H54 (cell line): ENCODE data around the gene SRSF2.
"Not testable (repeated sequence)": the region's sequence is repeated elsewhere in the genome, so short reads cannot be mapped to it uniquely, and the experiment has no call there.

Experiments used
- DNase-seq: peaks from one replicate; pipeline ENCODE4 v3.0.0; 2011; ENCODE audit warnings: low spot score, mixed read lengths; ENCODE audit not compliant: insufficient read length
- FAIRE-seq: peaks from 3 replicates; lab custom pipeline; 2011; peaks lifted over from hg19 to GRCh38; lab: Jason Lieb, UNC
- POLR2A ChIP-seq: IDR thresholded peaks from 2 replicates; pipeline ENCODE4 v1.6.1; 2011; ENCODE audit warnings: low read depth, mild to moderate bottlenecking, low read length

The SRSF2 gene

DNA sequence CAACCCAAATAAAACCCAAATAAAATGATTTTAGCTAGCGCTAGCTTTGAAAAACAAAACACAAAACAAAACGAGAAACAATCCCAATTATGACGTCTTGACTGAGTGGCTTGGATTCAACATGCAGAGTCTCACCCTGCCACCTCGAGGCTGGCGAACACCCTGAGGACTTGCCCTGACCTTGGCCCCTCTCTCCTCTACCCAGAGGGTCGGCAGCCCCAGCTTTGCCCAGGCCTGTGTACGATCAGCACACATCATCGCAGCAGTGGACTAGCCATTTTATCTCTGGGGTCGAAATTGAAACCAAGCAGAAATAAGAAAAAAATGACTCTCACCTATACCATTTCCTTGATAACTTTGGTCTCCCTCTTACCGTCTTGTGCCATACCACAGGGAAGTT is 15.7 kb downstream of the SRSF2 start:
- DNase-seq = no peak
- TF ChIP-seq POLR2A = no peak
- FAIRE-seq = no peak

DNA sequence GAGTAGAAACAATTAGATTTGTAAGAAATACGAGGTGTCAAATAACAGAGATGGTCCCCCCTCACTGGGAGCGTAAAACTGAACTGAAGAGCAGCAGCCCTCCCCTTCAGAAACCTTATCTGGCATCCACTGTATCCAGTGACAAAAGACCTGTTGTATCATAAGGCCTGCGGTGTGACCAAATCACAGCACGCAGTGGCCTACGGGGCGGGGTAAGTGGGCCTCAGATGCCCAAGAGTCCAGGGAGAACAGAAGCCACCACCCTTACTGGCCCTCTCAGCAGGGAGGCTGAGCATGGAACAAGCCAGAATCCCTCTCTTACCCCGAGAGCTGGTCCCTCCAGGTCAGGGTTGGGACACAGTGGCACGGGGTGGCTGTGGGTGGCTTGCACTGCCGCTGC is 16.2 kb downstream of the SRSF2 start:
- FAIRE-seq = no peak
- no peak for TF ChIP-seq POLR2A

DNA sequence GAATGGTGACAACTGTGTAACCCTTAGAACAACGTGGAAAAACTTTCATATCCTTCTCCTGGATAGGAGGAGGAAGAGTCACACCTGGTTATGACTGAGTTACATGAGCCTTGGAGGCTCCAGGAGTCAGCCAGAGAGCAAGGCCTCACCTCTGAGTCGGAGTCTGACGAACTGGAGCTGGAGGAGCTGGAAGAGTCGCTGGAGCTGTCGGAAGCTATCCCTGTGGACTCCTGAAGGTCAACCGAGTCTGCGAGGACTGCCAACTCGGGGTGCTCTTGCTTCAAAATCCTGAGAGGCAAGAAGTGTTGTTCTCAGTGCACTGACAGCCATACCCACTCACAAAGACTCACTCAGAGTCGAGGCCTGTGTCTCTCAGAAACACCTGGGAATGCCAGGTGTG is 16.9 kb downstream of the SRSF2 start:
- no peak for FAIRE-seq
- DNase-seq = no peak
- TF ChIP-seq POLR2A = no peak

More for the DNA sequence above, 16.2 kb downstream of the SRSF2 start:
- DNase-seq = no peak

DNA sequence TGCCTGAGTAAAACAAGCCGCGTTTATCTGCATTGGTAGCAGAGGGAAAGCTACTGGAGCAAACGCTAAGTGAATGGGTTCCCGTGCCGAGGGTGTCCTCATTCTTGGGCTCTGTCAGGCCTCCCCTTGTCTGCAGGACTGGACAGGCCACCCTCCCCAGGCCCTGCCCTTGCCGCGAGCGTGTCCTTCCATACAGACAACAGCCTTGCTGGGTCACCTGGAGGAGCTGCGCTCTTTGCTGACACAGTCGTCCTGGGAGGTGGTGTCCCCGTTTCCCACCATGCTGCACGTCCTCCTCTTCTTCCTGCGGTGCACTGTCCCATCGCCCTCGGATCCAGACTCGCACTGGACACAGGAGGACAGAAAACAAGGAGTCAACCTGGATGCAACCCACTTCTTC is 18.6 kb downstream of the SRSF2 start:
- 0 out of 2 replicates have a peak, but pooled peaks have one; percentile 11 for TF ChIP-seq POLR2A
- no peak for FAIRE-seq
- DNase-seq = no peak

- FAIRE-seq (no peak), DNase-seq (peak; percentile 56)
- no peak for TF ChIP-seq POLR2A
Observed at GRCh38 chr17:76716839-76717215, 20.3 kb downstream of the SRSF2 start.

GRCh38 chr17:76716146-76716838 is 20.8 kb downstream of the SRSF2 start:
- FAIRE-seq = peak; percentile 41
- TF ChIP-seq POLR2A = no peak
- DNase-seq = peak; percentile 88

DNA sequence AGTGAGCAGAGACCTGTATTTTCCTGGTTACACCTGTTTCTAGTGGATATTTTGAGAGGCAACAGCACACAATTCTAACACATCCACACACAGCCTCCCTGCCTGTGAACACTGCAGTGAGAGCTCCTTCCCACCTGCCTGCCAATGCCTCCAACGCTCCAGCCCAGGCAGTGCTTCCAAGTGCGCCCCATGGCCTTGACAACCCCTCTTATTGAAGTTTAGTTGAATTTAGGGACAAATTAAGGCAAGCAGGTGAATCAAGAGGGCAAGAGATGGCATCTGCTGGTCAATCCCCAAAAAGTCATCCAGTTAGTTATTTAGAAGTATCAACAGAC is 21.7 kb downstream of the SRSF2 start:
- TF ChIP-seq POLR2A = no peak
- DNase-seq = no peak
- no peak for FAIRE-seq

DNA sequence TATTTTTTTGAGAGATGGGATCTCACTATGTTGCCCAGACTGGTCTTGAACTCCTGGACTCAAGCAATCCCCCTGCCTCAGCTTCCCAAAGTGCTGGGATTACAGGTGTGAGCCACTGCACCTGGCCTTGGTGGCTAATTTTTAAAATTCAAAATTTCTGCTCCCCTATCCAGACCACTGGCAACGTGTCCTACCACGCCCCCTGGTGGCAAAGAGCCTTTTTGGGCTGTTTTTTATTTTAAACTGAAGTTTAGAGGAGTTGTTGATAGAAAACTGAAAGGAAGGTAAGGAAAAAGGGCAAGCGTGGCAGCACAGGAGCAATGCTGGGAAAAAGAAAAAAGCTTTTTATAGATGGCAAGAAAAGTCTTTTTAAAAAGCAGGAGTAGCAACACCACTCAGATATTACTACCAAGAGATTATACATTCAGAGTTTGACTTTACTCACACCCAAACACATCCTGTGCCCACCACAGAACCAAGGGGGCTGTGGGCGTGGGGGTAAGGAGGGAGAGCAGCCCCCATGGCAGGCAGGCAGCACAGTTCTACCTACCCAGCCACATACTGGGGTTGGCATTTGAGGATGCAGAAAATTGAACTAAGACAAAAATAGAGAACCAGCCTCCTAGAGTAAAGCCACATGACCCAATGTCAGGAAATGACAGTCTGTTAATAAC is 22.2 kb downstream of the SRSF2 start:
- DNase-seq (no peak), FAIRE-seq (no peak)
- TF ChIP-seq POLR2A = no peak

- DNase-seq (no peak), FAIRE-seq (no peak)
- no peak for TF ChIP-seq POLR2A
Observed at GRCh38 chr17:76714336-76714735, 22.8 kb downstream of the SRSF2 start.

- DNase-seq = no peak
- no peak for FAIRE-seq
- TF ChIP-seq POLR2A = no peak
Observed at GRCh38 chr17:76713765-76714164, 23.4 kb downstream of the SRSF2 start.

DNA sequence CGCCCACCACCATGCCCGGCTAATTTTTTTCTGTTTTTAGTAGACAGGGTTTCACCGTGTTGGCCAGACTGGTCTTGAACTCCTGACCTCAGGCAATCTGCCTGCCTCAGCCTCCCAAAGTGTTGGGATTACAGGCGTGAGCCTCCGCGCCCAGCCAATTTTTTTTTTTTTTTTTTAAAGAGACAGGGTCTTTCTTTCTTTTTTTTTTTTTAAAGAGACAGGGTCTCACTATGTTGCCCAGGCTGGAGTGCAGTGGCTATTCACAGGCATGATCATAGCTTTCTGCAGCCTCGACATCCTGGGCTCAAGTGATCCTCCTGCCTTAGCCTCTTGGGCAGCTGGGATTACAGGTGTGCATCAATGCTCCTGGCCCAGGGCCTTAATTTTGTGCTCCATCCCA is 24.8 kb downstream of the SRSF2 start:
- DNase-seq, FAIRE-seq: not testable (repeated sequence)

DNA sequence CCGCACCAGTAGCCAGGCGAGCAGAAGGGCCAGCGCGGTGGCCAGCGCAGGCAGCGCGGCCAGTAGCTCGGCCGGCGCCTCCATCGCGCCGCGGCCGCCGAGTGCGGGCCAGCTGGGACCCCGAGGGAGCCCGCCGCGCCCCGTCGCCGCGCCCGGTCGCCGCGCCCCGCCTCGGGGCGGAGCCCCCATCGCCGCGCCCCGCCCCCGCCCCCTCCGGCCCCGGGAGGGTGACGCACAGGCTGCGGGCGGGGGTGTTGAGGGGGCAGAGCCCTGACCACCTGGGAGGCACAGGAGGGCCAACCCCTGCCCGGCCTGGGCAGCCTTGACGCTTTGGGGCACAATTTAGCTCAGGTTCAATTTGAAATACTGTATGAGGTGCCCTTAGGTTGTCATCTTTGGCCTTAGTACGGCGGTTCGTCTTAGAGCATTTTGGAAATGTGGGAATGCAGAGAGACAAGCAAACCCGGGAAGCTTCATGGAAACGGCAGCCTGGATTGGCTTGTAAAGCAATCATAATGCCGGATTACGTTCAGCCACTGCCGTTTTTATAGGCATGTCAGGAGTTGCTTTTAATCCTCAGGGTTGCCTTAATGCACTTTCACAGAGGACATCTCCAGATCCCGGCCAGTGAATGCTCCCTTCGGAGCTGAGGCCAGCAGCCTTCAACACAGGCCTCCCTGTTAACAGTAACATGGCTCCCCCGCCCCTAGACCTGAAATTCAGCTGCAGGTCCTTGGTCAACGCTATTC is 26.1 kb downstream of the SRSF2 start, which contains the start of gene MXRA7:
TSS of gene MXRA7 (minus strand) at position 103 of the 749 bp plus-strand sequence. CDS start at position 84, 19 bp downstream.
- DNase-seq = peak; percentile 86
- no peak for FAIRE-seq
- peak; percentile 81 for TF ChIP-seq POLR2A

DNA sequence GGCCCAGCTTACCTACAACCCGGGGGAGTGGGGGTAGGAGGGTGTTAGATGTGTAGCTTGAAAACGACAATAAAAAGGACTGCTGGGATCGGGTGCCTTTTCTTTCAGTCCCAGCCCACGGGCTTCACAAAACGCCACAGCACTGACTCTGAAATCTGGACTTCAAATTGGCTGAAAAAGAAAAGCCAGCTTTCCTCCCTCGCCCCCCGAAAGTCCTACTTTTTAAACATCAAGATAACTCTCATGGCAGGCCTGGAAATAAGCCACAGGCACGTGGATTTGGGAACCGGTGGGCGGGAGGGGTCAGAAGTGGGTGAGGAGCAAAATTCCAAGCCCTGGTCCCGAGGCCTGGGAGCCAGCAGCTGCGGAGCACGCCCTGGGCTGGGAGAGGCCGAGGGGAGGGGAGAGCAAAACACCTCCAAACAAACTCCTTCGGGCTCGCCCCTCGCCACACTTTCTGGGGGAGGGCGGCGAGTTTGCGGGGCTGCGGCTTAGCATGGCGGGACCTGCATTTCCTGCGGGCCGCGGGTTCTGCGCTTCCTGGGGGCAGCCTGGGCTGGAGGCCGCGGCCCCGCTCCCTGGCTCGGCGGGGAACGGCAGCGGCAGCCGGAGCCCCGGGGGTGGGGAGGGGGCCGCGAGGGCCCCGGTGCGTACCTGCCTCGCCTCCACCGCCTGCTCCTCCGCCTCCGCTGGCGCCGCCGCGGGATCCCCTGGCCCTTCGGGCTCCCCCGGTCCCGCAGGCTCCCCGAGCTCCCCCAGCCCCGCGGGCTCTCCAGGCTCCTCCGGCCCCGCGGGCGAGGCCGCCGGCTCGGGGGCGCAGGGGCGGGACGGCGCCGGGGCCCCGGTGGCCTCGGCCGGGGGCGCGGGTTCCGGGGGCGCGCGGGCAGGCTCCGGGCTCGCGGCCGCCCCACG is 26.9 kb downstream of the SRSF2 start:
- not testable (repeated sequence) for FAIRE-seq, DNase-seq
